ENCODE data around the gene TBPL2. TPM values are rescaled to one million over a fixed set of nuclear protein-coding genes. Genes with fewer than 3 reads are reported as not detected.

TBPL2 gene
- total and polyA plus RNA-seq, 2 of the 13 experiments (the other 11 are each of a cell fraction or from before 2014, with no cell fraction given), result not detected

GRCh38 chr14:55427439-55427838 is 13.0 kb downstream of the TBPL2 start:
- no peaks in the 10 kb centered on the region for H3K27me3 ChIP-seq (ENCODE audit: control insufficient read depth in 1 of 2, insufficient read depth in 2 of 2, low read length in 2 of 2)
- BruUV-seq (replicated peaks), result no TSS peak
- no peak overlapping the region for H3K27ac ChIP-seq (ENCODE audit: extremely low read length, insufficient read depth, low read length)
- no peaks in the 10 kb centered on the region for H3K36me3 ChIP-seq (replicated peaks in 1 of 2; ENCODE audit: control insufficient read depth in 1 of 2, insufficient read depth in 2 of 2, low read length in 2 of 2)
- H2AFZ ChIP-seq (ENCODE audit: low read length), result no peak overlapping the region
- CTCF ChIA-PET (ENCODE audit: low intra/inter-chr PET ratio, low total read pairs), result no interaction called here
- H3K4me1 ChIP-seq (ENCODE audit: insufficient read depth, low read length), result no peaks in the 10 kb centered on the region
- no peak overlapping the region for H3K4me2 ChIP-seq (ENCODE audit: low read depth, low read length)
- no peak overlapping the region for H3K4me3 ChIP-seq (replicated peaks in 1 of 3; ENCODE audit: insufficient read depth in 1 of 3, low read depth in 2 of 3, low read length in 3 of 3)
- TF ChIP-seq ZNF101 (CRISPR knock-in tag; IDR thresholded peaks at IDR 0.05; ENCODE audit: borderline replicate concordance, low read depth) (no peak), RXRA (CRISPR knock-in tag; IDR thresholded peaks at IDR 0.05) (no peak), ZNF607 (CRISPR knock-in tag; IDR thresholded peaks at IDR 0.05; ENCODE audit: borderline replicate concordance) (no peak), KAT2B (IDR thresholded peaks at IDR 0.05; ENCODE audit: borderline replicate concordance, low read depth, low read length) (no peak), ELF3 (CRISPR knock-in tag; IDR thresholded peaks at IDR 0.05) (no peak), ZNF224 (CRISPR knock-in tag; IDR thresholded peaks at IDR 0.05) (no peak), ZNF382 (CRISPR knock-in tag; IDR thresholded peaks at IDR 0.05; ENCODE audit: borderline replicate concordance) (no peak), ZNF747 (CRISPR knock-in tag; IDR thresholded peaks at IDR 0.05; ENCODE audit: borderline replicate concordance) (no peak), TEF (CRISPR knock-in tag; IDR thresholded peaks at IDR 0.05) (no peak), FOXJ3 (CRISPR knock-in tag; IDR thresholded peaks at IDR 0.05; ENCODE audit: borderline replicate concordance) (no peak)
- no peaks in the 10 kb centered on the region for H4K20me1 ChIP-seq (ENCODE audit: insufficient read depth, low read length)
- 40% methylated on average over 6 of the region's 7 CpGs for WGBS (ENCODE audit: low lambda C conversion rate)
- in situ Hi-C loops (cut with HindIII; ENCODE audit: extremely low pct_ligation_motif_present, low pct_unique_long_range_greater_than_20kb), result loop anchor here (25.0 kb wide), 1 partner anchor 235 kb away; no protein-coding TSS in a partner anchor
- H3K79me2 ChIP-seq (ENCODE audit: insufficient read depth, low read length), result no peaks in the 10 kb centered on the region
- intact Hi-C loops (cut with micrococcal nuclease; ENCODE audit: unreplicated experiment), result no loop called here
- no peak overlapping the region for H3K9ac ChIP-seq (ENCODE audit: insufficient read depth, low read depth, low read length)
- ATAC-seq (no peak), FAIRE-seq (no peak), DNase-seq (ENCODE audit: low spot score) (no peak)
- POLR2A ChIA-PET, result no interaction called here
- H3K9me3 ChIP-seq (ENCODE audit: low read length), result no peaks in the 10 kb centered on the region

All from HepG2 (cell line).